GM18505 (cell line): ENCODE data around the gene GRM5.
A peak's percentile ranks its signal among the peaks of the same experiment; 100 is the strongest.
"Not testable (repeated sequence)": the region's sequence is repeated elsewhere in the genome, so short reads cannot be mapped to it uniquely, and the experiment has no call there.

ENCODE experiments used
- ATAC-seq: cut with Tn5 transposase; IDR thresholded peaks from one replicate; pipeline ENCODE4 v1.9.1; 2021; ENCODE audit not compliant: unreplicated experiment
- POLR2A ChIP-seq: IDR thresholded peaks from 4 replicates; pipeline ENCODE4 v1.6.1; 2011; ENCODE audit warnings: borderline replicate concordance; ENCODE audit not compliant: insufficient read depth, insufficient read length; ENCODE audit errors: extremely low read depth

Gene GRM5

DNA sequence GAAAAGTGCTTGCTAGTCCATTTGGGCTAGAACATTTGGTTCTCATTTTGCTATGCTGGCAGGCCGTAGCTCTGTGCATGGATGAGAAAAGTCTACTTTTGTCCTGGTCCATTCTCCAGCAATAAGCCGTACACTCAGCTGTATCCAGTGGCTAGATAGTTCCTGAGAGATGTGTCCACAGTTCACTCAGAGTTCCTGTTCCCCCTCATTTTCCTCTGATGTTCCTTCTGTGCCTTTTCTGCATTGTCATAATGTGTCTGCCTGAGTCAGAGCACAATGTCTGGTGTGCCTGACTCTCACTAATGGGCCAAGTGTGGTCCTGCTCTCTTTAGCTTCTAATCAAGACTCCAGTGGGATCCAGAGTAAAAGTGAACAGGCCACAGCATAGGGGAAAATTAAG, 512.6 kb downstream of the GRM5 start:
- no peak for TF ChIP-seq POLR2A
- ATAC-seq, result no peak

DNA sequence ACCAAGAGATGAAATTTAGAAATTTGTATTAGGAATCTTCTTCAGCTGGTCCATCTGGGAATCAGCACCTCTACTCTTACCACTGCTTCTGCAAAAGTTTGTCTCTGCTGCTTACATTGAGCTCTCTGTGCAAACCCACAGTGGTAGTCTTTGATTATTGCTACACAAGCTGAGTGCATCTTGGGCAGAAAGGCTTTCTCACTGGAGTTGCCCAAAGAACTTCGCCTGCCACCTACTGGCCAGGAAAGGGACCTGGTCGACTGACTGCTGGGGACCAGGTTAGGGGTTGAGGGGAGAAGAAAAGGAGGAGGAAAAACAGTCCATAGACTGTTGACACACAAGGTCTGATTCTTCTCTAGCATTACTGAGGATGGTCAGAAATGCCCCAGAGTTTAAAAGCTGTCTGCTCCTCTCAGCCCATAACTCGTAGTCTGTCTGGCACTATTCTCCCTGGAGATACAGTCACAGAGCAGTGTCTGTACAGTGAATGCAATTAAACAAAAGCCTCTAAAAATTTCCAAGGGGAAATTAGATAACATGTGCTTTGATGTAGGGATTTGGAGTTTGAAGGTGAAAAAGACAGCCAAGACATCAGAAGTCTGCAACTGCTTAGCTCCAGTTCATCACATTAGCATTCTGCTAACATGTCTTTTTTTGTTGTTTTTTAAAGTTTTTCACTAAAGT, 513.3 kb downstream of the GRM5 start:
- no peak for TF ChIP-seq POLR2A
- ATAC-seq, result peak; percentile 90

DNA sequence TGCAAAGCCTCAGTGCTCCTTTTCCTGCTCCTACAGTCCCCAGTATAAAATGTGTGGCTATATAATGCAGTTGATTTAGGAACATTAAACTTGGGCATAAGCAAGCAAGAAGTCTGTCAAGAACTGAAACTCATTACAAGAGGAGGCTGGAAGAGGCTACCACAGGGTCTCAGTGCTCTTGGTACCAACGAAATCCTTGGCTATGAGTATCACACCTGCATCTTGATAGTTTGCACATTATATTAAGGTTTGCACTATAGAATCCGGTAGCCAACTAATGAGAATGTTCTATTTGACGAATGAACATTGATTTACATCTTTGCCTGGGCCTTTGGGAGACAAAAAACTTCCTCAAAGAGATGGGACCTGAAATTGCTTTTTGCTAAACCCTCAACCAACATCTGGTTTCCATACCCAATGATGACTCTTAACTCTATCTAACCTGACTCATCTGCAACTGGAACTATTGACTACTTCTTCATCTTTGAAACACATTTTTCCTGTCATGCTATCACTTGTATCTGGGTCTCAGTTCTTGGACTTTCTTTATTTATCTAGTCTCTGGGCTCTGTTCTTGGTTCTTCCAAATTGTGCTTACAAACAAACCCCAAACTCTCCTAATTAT, 521.0 kb downstream of the GRM5 start:
- no peak for ATAC-seq
- TF ChIP-seq POLR2A, result no peak

DNA sequence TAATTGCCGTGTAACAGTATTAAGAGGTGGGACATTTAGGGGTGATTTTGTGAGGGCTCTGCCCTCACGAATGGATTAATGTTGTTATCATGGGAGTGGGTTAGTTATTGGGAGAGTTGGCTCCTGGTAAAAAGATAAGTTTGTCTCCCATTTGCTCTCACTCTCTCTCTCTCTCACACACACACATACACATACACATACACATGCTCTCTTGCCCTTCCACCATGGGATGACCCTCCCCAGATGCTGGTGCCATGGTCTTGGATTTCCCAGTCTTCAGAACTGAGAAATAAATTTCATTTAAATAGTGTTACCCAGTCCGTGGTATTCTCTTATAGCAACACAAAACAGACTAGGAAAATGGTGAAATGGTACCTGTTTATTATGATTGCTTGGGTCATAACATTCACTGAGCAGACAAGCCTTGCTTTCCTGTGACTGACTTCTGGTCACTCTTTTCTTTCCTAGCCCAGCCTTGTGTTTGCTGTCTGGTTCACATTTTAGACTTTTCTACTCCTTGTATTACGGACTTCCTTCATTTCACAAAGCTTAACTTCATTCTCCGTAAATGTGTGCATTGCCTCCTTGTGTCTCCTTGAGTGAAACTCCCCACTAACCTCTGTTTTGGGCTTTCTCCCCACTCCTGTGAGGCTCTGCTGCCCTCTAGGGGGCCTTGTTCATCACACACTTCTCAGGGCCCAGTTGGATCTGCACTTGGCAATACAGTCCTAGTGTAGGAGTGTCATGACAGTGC, 521.7 kb downstream of the GRM5 start:
- peak; percentile 99 for ATAC-seq
- TF ChIP-seq POLR2A, result no peak

DNA sequence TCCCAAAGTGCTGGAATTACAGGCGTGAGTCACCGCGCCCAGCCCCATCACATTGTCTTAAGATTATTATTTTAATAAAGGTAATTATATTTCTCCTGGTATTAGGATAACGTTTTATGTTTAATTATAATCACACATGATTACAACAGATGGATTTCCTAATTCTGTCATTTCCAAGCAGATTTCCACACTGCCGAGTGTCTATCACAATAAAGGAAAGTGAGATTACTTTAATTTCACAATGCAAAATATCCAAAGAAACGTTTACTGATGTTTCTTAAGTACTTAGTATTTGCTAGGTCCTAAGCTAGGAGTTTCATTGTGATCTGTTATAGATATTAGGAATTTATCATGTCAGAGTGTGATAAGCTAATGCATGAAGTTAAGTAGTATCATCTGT, 524.8 kb downstream of the GRM5 start:
- no peak for TF ChIP-seq POLR2A
- ATAC-seq, result no peak

DNA sequence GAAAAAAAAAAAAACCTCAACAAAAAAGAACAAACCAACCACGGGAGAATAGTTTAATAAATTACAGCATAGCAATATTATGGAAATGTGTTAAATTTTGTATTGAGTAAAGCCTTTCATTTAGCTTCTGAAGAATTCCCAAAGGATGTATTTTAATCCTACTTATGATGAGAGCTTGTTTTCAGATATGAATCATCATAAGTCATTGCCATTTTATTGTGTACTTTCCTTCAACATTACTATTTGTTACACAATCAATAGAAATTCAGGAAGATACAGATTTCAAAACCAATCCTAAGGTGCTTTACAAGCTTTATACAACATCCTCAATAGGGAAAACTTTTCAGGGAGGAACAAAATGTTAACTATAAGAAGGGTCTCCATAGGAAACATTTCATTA, 527.7 kb downstream of the GRM5 start:
- no peak for TF ChIP-seq POLR2A
- no peak for ATAC-seq

DNA sequence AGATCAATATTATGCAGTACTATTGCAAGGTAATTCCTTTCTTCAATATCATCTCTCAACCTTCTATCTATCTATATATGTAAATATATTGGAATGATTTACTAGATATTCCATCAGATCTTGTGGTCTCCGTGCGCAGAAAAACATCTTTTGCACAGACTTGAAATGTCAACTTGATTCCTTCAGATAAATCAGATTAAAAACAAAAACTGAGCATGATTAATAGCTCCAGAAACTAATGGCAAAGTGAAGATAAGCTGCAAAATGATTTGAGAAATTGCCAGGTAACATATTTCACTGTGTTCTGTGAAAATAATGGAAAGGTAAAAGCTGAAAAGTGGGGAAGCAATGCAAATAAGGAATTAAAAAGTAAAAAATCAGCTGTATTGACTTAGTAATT, 528.2 kb downstream of the GRM5 start:
- TF ChIP-seq POLR2A, result no peak

DNA sequence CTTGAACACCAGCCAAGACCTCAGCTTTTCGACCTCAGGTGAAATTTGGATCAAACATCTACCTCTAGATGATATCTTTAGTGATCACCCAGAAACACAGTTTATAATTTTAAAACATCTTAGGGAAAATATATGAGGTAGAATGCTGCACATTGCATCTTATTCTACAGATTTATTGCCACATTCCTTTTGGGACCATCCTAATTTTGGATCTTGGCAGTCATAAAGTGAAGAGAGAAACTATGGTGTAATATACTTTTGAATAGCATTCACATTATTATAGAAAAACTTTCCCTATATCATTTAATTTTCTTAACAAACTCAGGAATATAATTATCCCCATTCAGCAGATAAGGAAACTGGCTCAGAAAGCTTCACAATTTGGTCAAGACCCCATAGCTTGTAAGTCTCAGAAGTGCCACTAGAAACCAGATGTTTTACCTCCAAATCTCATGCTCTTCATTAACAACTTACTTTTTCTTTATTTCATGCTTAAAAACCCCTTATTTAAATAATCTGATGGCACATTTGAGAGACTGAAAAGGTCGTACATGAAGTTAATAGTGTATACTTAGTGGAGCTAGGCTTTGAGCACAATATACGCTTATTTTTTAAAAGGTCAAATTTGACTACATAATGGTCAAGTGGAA, 529.0 kb downstream of the GRM5 start:
- ATAC-seq, result no peak
- TF ChIP-seq POLR2A, result no peak

More for the DNA sequence above, 528.2 kb downstream of the GRM5 start:
- no peak for ATAC-seq

DNA sequence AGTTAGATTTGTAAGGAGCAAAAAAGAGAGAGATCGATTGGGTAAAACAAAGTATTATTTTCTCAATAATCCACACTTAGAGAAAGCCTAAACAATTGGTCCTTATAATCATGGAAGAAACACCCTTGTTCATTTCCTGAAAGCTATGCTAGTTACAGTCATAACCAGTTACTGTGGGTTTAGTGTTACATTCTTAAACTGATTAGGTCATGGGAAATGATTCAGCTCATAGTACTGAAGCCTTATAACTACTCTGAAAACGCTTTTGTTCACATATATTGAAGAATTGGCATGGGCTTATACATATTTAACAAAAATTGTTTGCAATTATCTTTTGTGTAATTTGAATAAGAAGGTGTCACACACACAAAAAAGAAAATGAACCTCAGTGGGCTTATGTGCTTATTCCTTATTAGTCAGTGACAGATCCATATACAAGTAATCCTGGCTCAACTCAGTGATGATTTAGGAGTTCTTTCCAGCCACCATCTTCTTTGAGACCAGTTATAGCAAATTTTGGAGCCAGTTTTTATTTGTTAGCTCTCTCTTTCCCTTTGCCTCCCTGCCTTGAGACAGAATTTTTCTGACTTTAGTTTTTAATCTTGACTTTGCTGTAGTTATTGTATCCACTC, 529.8 kb downstream of the GRM5 start:
- TF ChIP-seq POLR2A, result no peak
- peak; percentile 93 for ATAC-seq

DNA sequence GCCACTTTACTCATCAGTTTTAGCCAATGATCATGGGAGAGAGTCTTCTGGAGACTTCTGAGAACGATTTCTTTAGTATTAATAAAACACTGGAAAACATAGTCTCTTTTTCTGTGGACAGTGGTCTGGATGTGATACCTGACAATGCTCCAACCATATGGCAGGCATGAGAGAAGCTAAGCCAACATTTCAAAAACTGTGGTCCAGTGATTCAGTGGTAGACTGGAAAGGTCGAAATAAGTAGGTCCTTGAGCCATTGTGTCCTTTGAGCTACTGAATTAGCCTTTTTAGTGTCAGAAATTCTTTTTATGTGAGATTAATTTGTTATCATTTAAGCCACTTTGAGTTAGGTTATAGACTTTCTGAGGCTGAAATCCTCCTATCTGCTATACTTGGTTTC, 530.5 kb downstream of the GRM5 start:
- ATAC-seq, result no peak
- no peak for TF ChIP-seq POLR2A

DNA sequence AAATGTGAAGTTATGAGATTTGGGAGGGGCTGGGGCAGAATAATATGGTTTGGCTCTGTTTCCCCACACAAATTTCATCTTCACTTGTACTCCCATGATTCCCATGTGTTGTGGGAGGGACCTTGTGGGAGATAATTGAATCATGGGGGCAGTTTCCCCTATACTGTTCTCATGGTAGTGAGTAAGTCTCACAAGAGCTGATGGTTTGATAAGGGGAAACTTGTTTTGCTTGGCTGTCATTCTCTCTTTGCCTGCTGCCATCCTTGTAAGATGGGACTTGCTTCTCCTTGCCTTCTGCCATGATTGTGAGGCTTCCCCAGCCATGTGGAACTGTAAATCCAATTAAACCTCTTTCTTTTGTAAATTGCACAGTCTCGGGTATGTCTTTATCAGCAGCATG, 531.1 kb downstream of the GRM5 start:
- ATAC-seq, result not testable (repeated sequence)

DNA sequence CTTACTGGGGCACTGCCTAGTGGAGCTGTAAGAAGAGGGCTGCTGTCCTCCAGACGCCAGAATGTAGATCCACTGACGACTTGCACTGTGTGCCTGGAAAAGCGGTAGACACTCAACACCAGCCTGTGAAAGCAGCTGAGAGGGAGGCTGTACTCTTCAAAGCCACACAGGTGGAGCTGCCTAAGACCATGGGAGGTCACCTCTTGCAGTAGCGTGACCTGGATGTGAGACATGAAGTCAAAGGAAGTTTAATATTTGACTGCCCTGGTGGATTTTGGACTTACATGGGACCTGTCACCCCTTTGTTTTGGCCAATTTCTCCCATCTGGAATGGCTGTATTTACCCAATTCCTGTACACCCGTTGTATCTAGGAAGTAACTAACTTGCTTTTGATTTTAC, 531.6 kb downstream of the GRM5 start:
- ATAC-seq, result no peak

DNA sequence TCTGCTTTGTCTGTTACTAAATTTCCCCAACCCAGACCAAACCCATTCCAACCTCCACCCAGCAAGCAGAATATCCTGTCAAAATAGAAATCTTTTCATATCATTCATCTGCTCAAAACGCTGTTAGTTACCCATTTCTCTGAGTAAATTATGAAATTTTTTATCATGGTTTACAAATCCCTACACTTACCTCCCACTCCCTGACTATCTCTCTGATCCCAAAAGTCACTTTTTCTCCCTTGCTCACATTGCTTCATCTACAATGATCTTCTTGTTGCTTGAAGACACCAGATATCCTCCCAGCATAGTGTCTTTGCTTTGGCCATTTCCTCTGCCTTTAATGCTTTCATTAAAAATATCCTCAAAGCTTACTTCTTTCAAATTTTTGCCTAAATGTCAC, 532.8 kb downstream of the GRM5 start:
- no peak for ATAC-seq
- no peak for TF ChIP-seq POLR2A

More for the DNA sequence above, 531.6 kb downstream of the GRM5 start:
- TF ChIP-seq POLR2A, result no peak

DNA sequence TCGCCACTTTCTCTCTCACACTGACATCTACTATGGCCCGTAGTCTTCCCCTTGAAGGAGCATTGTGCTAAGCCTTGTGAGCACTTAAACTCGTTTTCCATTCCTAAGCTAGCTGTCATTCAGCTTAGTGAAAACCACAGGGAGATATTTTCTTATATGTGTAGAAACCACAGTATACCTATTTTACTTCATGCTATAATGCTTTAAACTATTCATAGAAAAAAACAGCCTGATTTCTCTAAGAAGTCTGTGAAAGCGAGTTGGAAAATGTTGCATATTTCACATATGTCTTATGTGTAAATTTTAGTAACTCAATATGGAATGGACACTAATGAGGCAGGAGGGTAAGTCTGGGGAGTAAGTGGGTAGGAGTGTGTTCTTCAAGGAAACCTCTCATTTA, 534.0 kb downstream of the GRM5 start:
- ATAC-seq, result no peak
- TF ChIP-seq POLR2A, result no peak

DNA sequence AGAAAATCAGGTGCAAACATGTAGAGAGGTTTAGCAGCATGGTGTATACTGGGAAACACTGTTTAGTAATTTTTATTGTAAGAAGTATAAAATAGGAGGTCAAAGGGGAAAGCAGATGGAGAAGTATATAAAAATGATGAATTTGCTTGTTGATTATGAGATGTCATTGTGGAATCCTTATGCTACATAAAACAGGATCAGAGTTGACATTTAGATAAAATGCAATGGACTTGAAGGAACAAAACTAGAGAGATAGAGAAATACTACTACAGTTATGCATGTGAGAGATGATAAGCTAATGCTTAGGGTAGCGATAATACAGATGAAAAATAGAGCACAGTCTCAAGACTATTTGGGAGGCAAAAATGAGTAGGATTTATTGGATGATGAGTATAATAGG, 536.4 kb downstream of the GRM5 start:
- no peak for TF ChIP-seq POLR2A
- no peak for ATAC-seq
